Natural killer cell (primary cell): ENCODE results near the gene KIAA0513. TPM values are rescaled to one million over a fixed set of nuclear protein-coding genes. Genes with fewer than 3 reads are reported as not detected.

Source experiments
- ATAC-seq, 3 donors: fragments of 150-1000 bp in 2 of 3; fragments of 200-7000 bp in 1 of 3; cut with Tn5 transposase; 1 replicate in 1 of 3; 2 replicates in 2 of 3; pipeline ENCODE4 v1.10.0; 2021; ENCODE audit warnings: mild to moderate bottlenecking in 2 of 3, moderate library complexity in 2 of 3
- DNase-seq, 2 donors: peaks; one replicate each; pipeline versions ENCODE4 v3.0.0 to v3.0.0-alpha.2; 2013 to 2021; ENCODE audit warnings: mixed read lengths in 1 of 2
- H3K27ac ChIP-seq: one replicate; pipeline ENCODE4 v1.5.1; 2013; ENCODE audit warnings: mild to moderate bottlenecking, low read length
- H3K27me3 ChIP-seq: one replicate; pipeline ENCODE4 v1.6.1; 2013; ENCODE audit warnings: low read length; ENCODE audit not compliant: control insufficient read depth, insufficient read depth
- H3K36me3 ChIP-seq: one replicate; pipeline ENCODE4 v1.6.1; 2013; ENCODE audit warnings: low read length; ENCODE audit not compliant: control insufficient read depth, insufficient read depth
- H3K4me1 ChIP-seq: one replicate; pipeline ENCODE4 v1.6.1; 2013; ENCODE audit warnings: low read length; ENCODE audit not compliant: control insufficient read depth, insufficient read depth
- H3K4me3 ChIP-seq: one replicate; pipeline ENCODE4 v1.5.1; 2013; ENCODE audit warnings: low read length
- H3K9me3 ChIP-seq: one replicate; pipeline ENCODE4 v1.6.1; 2013; ENCODE audit warnings: low read length; ENCODE audit not compliant: control insufficient read depth, insufficient read depth
- H3K27ac Mint-ChIP-seq, 2 donors: one replicate each; pipeline ENCODE4 v1.8.0; 2022; ENCODE audit warnings: mild to moderate bottlenecking in 2 of 2, mixed read lengths in 2 of 2, moderate library complexity in 1 of 2
- H3K27me3 Mint-ChIP-seq, 2 donors: one replicate each; pipeline ENCODE4 v1.8.0; 2022; ENCODE audit warnings: low read depth in 2 of 2, mixed read lengths in 2 of 2
- H3K36me3 Mint-ChIP-seq: one replicate; pipeline ENCODE4 v1.8.0; 2022; ENCODE audit warnings: mixed read lengths
- H3K4me1 Mint-ChIP-seq, 2 donors: one replicate each; pipeline ENCODE4 v1.8.0; 2022; ENCODE audit warnings: mixed read lengths in 2 of 2
- H3K4me3 Mint-ChIP-seq: one replicate; pipeline ENCODE4 v1.8.0; 2022; ENCODE audit warnings: mild to moderate bottlenecking, moderate library complexity, mixed read lengths
- H3K9me3 Mint-ChIP-seq, 2 donors: one replicate each; pipeline ENCODE4 v1.8.0; 2022; ENCODE audit warnings: mixed read lengths in 2 of 2
- CTCF ChIP-seq: fragments of 200-600 bp; IDR thresholded peaks from one replicate; pipeline ENCODE4 v1.8.0; 2022; ENCODE audit warnings: antibody characterized with exemption
- WGBS: methylation state at CpG from one replicate; pipeline ENCODE4 v1.1.7; 2013; ENCODE audit warnings: missing lambda C conversion rate; ENCODE audit not compliant: insufficient coverage; 5-methylcytosine and 5-hydroxymethylcytosine counted together
- intact Hi-C: fragments of 100-400 bp; cut with micrococcal nuclease; formaldehyde crosslinking; loops from one replicate; pipeline ENCODE4 v1.14.2; 2022
- total RNA-seq, 4 donors: library from RNA; stranded (reverse); fragments of 120-200 nt in 1 of 4; gene quantifications; one replicate each; pipeline versions ENCODE4 v1.2.3 to v1.2.4, GENCODE V29; 2013 to 2022

KIAA0513 gene
- total RNA-seq, 3 donors from 2014 or later (not counting 1 experiment from before 2014, with no cell fraction given) = 7.9 to 17.7 (median 12.1) TPM

GRCh38 chr16:85077576-85078125 lies 50.1 kb downstream of the KIAA0513 start:
- Histone ChIP-seq H3K9me3 (no peaks in the 10 kb centered on the region), H3K4me3 (no peak overlapping the region), H3K27me3 (no peaks in the 10 kb centered on the region), H3K27ac (no peak overlapping the region), H3K36me3 (peaks cover 12% of the 10 kb centered on the region), H3K4me1 (peaks cover 7% of the 10 kb centered on the region)
- no peak overlapping the region for H3K4me3 Mint-ChIP-seq
- WGBS = 75% methylated on average over 16 of the region's 16 CpGs
- H3K36me3 Mint-ChIP-seq = no peaks in the 10 kb centered on the region
- ATAC-seq (no peak), DNase-seq (no peak)
- no peaks in the 10 kb centered on the region for H3K9me3 Mint-ChIP-seq
- no peak for TF ChIP-seq CTCF
- no peak overlapping the region for H3K27ac Mint-ChIP-seq
- H3K27me3 Mint-ChIP-seq = peaks cover 3 to 5% of the 10 kb centered on the region in 2 donors
- intact Hi-C loops = no loop called here
- H3K4me1 Mint-ChIP-seq = peaks cover 0 to 4% of the 10 kb centered on the region in 2 donors

- no peak overlapping the region for H3K27ac Mint-ChIP-seq
- peaks cover 12% of the 10 kb centered on the region for H3K4me1 ChIP-seq
- H3K27me3 ChIP-seq = no peaks in the 10 kb centered on the region
- no peak overlapping the region for H3K4me3 ChIP-seq
- TF ChIP-seq CTCF = no peak
- intact Hi-C loops = no loop called here
- peaks cover 3 to 6% of the 10 kb centered on the region in 2 donors for H3K27me3 Mint-ChIP-seq
- DNase-seq = no peak
- H3K9me3 Mint-ChIP-seq = no peaks in the 10 kb centered on the region
- H3K36me3 ChIP-seq = peaks cover 8% of the 10 kb centered on the region
- 54% methylated on average over 10 of the region's 10 CpGs for WGBS
- H3K4me1 Mint-ChIP-seq = peaks cover 0 to 4% of the 10 kb centered on the region in 2 donors
- H3K36me3 Mint-ChIP-seq = no peaks in the 10 kb centered on the region
- no peak overlapping the region for H3K27ac ChIP-seq
- no peak overlapping the region for H3K4me3 Mint-ChIP-seq
- ATAC-seq = no peak
- H3K9me3 ChIP-seq = no peaks in the 10 kb centered on the region
Observed at GRCh38 chr16:85078226-85078625, 50.6 kb downstream of the KIAA0513 start.

GRCh38 chr16:85078952-85079351 lies 51.4 kb downstream of the KIAA0513 start:
- Histone ChIP-seq H3K27ac (no peak overlapping the region), H3K9me3 (no peaks in the 10 kb centered on the region), H3K4me3 (no peak overlapping the region), H3K27me3 (no peaks in the 10 kb centered on the region), H3K4me1 (peaks cover 15% of the 10 kb centered on the region), H3K36me3 (peaks cover 5% of the 10 kb centered on the region)
- H3K9me3 Mint-ChIP-seq = no peaks in the 10 kb centered on the region
- H3K4me3 Mint-ChIP-seq = no peak overlapping the region
- H3K4me1 Mint-ChIP-seq = peaks cover 0 to 4% of the 10 kb centered on the region in 2 donors
- DNase-seq (no peak), ATAC-seq (no peak)
- H3K27me3 Mint-ChIP-seq = peaks cover 3 to 6% of the 10 kb centered on the region in 2 donors
- TF ChIP-seq CTCF = no peak
- no peak overlapping the region for H3K27ac Mint-ChIP-seq
- no peaks in the 10 kb centered on the region for H3K36me3 Mint-ChIP-seq
- intact Hi-C loops = no loop called here
- WGBS = 97% methylated on average over 10 of the region's 10 CpGs
